HG02981 (cell line): ENCODE measurements around the gene MCM7.

Experiments
- ATAC-seq: cut with Tn5 transposase; IDR thresholded peaks from one replicate; pipeline ENCODE4 v1.9.1; 2021; ENCODE audit warnings: mild to moderate bottlenecking, moderate library complexity; ENCODE audit not compliant: unreplicated experiment

Gene MCM7

DNA sequence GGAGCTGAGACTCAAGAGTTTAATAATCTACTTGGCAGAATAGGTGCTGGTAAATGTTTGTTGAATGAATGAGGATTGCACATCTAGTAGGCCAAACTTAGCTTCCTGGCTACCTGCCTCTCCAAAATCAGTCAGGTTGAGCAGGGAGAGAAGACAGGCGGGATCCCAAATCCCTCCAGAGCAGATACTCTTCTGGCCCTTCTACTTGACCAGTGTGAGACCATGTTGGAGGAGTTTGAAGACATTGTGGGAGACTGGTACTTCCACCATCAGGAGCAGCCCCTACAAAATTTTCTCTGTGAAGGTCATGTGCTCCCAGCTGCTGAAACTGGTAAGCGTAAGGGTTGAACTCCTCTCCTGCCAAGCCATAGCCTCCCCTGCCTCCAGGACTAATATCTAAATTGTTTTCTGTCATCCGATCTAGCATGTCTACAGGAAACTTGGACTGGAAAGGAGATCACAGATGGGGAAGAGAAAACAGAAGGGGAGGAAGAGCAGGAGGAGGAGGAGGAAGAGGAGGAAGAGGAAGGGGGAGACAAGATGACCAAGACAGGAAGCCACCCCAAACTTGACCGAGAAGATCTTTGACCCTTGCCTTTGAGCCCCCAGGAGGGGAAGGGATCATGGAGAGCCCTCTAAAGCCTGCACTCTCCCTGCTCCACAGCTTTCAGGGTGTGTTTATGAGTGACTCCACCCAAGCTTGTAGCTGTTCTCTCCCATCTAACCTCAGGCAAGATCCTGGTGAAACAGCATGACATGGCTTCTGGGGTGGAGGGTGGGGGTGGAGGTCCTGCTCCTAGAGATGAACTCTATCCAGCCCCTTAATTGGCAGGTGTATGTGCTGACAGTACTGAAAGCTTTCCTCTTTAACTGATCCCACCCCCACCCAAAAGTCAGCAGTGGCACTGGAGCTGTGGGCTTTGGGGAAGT, 23.4 kb upstream of the MCM7 start:
- no peak for ATAC-seq

DNA sequence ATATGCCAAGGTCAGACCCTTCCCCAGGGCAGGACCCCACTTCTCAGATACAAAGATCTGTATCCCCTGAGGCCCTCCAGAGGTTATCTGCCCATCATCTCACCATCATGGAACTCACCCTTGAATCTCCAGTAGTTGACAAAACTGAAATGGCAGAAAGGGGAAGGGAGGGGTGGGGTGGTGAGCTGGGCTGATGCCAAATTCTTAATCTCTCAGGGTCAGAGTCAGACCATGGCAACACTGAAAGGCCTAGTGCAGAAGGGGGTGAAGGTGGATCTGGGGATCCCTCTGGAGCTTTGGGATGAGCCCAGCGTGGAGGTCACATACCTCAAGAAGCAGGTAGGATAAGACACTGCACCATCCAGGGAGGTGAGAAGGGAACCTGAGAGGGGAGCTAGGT, 21.4 kb upstream of the MCM7 start:
- no peak for ATAC-seq

DNA sequence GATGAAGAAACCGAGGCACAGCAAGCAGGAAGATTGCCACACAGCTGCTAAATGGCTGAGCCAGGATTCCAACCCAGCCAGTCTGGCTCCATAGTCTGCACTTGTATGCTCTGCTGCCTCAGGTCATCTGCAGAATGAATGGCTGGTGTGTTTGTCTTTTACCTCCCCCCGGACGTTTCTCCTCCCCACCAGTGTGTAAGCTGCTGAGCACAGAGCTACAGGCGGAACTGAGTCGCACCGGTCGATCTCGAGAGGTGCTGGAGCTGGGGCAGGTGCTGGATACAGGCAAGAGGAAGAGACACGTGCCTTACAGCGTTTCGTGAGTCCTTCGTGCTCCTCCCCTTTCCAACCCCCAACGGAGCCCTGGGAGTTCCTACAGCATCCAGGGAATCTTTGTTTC, 20.9 kb upstream of the MCM7 start:
- ATAC-seq = no peak

DNA sequence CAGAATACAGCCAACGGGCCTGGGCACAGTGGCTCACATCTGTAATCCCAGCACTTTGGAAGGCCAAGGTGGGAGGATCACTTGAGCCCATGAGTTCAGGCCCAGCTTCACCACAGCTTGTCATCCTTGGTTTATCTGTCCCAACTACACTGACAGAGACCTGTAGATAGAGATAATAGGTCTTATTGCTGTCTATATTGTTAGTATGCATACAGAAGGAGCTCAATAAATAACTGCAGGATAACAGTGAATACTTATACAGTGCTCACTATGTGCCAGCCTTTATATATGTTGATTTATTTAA, 19.5 kb upstream of the MCM7 start:
- ATAC-seq = no peak

DNA sequence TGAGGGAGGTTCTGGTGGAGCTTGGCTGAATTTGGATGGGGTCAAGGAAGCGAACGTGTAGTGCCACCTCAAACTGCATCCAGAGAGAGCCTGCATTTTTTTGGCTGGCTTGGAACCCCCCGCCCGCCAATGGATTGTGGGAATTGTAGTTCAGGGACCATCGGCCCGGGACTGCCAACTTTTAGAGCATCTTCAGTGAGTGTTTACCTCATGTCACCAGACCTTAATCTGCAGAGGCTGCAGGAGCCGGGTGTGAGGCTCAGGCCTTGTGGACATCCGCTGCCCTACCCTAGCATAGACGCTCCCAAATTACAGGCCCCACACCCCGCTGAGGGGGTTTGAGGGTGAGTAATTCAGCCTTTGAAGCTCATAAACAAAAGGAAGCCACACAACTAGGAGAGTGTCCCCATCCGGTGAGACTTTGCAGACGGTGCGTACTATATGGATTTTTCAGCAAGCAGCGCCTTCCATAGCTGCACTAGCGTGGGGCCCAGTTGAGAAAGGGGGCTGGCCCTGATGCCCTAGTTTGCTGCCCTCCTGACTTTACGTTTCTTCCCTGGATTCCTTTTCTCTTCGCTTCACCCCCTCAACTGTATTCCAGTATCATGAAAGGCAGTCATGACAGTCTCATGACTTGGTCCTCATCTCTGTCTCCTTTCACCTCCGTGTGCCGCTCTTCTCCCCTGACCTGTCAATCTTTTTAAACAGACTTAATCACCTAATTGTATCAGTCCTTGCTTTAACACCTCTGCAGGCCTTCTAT, 19.0 kb upstream of the MCM7 start:
- peak; percentile 36 for ATAC-seq

DNA sequence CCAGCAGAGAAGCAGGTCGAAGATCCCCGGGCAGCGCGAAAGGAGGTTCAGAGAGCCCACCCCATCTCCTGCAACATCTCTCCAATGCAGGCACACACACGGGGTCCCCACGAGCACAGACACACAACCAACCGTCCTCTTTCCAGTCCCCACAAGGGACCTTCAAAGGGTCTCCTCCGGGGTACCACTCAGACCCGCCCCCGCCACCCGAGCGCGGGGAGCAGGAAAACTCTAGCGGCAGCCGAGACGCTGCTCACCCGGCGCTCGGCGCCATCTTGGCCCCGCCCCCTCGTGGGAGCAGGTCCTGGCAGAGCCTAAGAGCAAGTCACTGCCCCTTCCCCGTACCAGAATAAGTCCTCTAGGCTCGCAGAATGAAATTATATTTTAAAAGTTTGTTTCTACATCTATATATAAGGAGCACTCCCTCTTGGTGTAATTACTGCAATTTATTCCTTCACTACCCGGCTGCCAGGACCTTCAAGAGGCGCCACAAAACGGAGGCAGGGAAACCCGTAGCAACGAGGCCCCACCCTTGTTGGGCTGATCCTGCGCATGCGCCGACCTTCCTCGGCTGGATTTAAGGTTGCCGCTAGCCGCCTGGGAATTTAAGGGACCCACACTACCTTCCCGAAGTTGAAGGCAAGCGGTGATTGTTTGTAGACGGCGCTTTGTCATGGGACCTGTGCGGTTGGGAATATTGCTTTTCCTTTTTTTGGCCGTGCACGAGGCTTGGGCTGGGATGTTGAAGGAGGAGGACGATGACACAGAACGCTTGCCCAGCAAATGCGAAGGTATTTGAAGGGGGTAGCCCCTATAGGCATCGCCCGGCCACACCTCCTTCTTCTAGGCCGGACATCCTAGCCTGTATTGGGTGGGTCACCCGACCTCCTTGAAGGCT, 18.1 kb upstream of the MCM7 start, which contains the start of the genes CNPY4 and TAF6:
TSS of gene CNPY4 (plus strand) at position 563 of the 898 bp plus-strand sequence. CDS start at position 674, 111 bp downstream.
TSS of gene TAF6 (minus strand) at position 287 of the 898 bp plus-strand sequence. CDS start 5,149 bp downstream, outside the sequence.
- peak; percentile 68 for ATAC-seq

DNA sequence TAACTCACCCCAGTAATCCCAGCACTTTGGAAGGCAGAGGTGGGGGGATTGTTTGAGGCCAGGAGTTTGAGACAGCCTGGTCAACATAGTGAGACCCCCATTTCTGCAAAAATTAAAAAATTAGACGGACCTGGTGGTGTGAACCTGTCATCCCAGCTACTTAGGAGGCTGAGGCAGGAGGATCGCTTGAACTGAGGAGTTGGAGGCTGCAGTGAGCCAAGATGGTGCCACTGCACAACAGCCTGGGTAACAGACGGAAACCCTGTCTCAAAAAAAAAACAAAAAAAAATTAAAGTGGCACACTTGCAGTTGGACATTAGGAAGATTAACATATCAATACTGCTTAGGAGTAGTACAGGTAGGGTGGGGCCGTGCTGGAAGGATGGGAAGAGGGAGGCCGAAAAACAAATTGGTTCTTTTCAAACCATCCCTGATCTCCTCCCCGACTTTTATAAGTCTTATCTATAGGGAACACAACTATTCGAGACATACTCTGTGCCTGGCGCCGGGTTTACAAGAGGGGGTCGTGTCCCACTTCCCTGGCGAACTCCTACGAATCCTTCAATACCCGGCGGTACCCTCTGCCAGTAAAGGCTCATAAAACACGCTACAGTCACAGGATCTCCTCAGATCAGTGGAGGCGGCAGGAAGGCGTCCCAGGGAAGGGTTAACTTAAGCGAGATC, 17.3 kb upstream of the MCM7 start:
- ATAC-seq = no peak

DNA sequence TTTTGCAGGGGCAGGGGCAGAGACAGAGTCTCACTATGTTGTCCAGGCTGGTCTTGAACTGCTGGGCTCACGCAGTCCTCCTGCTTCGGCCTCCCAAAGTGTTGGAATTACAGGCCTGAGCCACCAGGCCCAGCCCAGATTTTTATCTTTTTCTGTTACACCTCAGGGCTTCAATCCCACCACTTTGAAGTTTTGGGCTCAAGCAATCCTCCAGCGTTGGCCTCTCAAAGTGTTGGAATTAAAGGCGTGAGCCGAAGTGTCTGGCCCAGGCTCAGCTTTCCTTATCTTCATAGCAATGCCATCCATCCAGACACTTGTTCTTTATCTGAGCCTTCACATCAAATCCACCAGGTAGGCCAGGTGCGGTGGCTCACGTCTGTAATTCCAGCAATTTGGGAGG, 13.8 kb upstream of the MCM7 start:
- no peak for ATAC-seq

DNA sequence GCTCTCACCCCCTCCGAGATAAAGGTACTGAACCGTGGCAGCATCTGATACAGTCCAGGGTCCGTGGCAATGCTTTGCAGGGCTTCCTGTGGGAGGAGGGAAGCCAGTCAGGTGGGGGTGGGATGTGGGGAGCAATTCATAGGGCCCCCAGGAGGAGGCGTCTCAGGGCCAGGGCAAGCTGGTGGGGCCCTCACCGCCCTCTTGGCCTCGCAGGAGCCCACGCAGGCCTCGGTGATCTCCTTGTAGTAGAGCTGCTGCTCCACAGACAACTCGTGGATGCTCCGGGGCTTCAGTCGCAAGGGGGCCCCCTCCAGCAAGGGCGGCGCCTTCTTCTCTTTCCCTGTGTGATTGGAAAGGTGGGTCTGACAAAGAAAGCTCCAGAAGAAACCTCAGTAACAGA, 10.7 kb upstream of the MCM7 start:
- ATAC-seq = no peak

DNA sequence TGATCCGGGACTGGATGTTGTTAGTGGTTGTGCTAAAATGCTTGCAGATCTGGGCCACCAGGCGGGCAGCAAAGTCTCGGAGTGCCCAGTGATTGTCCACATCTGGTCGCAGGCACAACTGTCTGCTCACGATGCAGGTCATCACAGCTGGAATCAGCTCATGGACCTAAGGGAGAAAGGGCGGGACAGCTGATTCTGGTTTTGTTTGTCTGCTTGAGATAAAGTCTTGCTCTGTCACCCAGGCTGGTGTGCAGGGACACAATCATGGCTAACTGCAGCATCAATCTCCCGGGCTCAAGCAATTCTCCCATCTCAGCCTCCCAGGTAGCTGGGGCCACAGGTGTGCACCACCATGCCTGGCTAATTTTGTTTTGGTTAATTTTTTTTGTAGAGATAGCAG, 10.0 kb upstream of the MCM7 start:
- no peak for ATAC-seq

DNA sequence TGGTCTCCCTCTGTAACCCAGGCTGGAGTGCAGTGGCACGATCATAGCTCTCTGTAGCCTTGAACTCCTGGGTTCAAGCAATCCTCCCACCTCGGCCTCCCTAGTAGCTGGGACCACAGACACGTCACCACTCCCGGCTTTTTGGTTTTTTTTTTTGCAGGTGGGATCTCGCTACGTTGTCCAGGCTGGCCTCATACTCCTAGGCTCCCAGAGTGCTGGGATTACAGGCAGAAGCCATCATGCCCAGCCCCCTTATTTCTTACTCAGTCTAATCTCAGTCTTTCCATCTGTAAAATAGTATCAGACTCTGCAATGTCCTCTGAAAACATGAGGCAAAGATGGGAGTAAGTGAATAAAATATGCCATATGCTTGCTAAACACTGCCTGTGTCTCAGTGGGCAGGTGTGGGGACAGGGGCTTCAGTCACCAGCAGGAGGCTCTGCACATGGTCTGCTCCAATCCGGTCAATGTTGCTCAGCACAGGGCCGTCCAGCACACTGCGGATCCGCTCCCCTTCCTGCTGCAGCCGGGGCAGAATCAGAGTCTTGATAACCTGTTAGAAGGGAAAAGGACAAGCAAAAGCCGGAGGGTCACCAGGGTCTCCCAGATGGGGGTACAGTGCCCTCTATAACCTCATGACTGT, 8.4 kb upstream of the MCM7 start:
- ATAC-seq = no peak

DNA sequence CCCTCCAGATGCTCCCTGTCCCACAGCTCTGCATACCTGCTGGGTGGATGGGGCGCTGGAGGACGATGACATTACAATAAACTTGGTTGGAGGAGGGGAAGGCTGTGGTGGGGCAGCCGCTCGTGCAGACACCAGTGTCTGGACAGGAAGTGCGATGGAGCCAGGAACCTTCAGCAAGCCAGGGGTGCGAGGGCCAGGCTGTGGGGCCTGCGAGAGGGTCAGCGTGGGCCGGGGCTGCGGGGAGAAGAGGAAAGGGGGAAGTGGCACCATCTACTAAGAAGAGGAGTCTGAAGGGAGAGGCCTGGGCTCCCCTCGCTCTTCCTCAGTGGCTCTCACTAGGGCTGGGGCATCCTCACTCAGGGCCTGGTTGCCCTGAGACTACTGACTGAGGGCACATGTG, 6.7 kb upstream of the MCM7 start:
- ATAC-seq = no peak

DNA sequence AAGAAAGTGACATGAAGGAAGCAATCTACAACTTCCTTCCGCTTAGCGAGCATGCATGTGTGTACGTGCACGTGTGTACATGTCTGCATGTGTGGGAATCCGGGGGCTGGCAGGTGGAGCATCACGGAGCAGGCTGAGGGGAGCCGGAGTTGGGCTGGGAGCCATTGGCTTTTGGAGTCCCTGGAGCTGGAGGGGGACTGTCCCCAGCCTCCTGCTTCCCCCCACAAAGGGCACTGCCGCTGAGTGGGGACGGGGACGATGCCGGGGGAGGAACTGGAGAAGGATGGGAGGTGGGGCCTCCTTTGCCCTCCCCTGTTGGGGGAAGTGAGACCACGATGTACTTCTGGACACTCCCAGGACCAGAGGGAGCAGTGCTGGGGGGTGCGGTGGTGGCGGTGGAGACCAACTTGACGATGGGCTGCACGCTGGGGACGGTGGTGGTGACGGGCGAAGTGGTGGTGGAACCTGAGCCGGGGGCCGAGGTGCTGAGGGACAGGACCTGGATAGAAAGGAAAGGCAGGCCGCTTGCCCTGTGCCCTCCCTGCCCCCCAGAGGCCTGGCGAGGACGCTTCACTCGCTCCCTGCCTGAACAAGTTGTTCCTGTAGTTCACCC, 6.0 kb upstream of the MCM7 start:
- no peak for ATAC-seq

DNA sequence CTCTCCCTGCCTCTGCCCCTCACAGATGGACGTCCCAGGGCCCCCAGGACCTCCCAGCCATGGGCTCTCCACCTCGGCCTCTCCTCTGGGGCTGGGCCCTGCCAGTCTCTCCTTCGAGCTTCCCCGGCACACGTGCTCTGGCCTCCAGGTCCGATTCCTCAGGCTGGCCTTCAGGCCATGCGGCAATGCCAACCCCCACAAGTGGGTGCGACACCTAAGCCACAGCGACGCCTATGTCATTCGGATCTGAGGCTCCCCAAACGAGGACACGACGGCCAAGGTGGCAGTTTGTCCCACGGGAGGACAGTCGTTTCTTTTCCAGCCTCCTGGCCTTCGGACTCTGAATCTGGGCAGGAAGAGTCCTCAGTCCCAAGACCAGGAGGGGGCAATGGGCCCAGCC, 5.4 kb upstream of the MCM7 start:
- ATAC-seq = no peak

DNA sequence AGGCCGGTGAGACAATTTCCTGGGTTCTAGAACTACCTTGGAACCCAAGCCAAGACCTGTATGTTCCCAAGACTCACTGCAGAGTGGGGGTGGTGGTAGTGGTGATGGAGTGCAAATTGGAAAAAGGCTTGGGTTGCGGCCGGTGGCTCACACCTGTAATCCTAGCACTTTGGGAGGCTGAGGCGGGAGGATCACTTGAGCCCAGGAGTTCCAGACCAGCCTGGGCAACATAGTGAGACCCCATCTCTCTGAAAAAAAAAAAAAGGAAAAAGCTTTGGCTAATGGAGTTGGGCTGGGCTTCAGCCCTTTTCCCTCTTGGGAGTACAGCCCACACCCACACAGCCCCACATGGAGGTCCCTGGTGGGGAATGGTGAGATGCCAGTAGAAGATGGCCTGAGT, 4.3 kb upstream of the MCM7 start:
- no peak for ATAC-seq

DNA sequence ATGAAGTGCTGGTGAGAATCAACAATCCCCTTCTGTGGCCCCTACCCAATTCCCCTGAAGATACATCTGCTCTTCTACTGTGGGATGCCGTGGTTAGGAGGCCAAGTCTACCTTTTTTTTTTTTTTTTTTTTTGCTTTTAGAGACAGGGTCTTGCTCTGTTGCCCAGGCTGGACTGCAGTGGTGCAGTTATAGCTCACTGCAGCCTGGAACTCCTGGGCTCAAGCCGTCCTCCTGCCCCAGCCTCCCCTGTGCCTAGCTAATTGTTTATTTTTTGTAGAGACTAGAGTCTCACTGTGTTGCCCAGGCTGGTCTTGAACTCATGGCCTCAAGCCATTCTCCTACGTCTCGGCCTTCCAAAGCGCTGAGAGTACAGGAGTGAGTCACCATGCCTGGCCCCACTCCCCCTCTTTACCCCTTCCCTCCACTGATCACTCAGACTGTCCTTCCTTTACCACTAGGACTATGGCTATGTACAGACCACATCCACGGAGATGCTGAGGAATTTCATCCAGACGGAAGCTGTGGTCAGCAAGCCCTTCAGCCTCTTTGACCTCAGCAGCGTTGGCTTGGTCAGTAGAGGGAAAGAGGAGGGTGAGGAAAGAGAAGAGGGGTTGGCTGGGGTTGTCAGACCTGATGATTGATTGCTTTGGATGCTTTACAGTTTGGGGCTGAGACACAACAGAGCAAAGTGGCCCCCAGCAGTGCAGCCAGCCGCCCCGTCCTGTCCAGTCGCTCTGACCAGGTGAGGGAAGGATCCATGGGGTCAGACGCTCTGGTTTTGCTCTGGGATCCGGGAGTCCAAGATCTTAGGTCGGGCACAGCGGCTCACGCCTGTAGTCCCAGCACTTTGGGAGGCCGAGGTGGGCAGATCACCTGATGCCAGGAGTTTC, 2.0 kb upstream of the MCM7 start:
- no peak for ATAC-seq

DNA sequence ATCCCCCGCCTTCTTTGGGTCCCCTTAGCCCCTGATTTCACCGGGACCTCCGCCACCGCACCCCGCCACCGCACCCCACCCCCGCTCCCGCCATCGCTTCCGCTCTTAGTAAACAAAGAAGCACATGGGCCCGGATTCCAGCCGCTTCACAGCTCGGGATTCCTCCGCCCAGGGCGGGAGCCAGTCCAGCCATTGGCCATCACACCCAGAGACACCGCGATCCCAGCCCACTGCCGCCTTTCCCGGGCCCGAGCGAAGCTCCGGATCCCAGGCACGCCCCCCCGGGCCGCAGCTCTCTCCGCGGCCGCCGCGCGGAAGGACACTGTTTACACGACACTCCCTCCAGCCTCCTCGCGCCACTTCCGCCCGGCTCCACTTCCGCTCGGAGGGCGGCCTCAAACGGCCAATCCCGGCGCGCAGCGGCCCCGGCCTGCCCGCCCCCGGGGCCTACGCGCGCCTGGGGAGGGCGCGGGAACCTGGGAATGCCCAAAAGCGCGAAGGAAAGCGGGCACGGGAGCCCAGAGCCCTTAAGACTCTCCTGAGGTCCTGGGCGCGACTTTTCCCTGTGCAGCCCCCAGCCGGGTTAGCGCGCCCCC, 679 bp downstream of the MCM7 start:
- peak; percentile 57 for ATAC-seq

DNA sequence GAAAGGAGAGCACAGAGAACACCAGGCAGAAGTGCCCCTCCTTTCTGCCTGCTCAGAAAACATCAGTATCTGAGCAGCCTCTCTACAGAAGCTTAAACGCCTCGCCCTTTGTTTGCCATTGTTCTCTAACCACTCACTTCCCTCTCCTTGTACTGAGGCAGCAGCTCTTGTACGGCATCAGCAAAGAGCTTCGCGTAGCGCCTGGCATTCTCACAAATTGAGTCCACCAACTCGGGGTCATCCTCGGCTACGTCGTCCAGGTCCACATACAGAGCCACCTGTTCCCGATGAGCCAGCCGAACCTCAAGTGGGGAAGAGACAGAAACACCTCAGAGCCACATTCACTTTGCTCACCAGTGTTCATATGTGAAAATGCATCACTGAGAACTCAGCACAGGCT, 1.7 kb downstream of the MCM7 start:
- ATAC-seq = no peak
